ENCODE measurements around the gene ZMIZ1. TPM values are rescaled to one million over a fixed set of nuclear protein-coding genes. Genes with fewer than 3 reads are reported as not detected.

Gene ZMIZ1
- 6.3 and 9.0 TPM in 2 replicates for total RNA-seq

GRCh38 chr10:79068562-79069324 is at the start of gene ZMIZ1:
Gene ZMIZ1 (plus strand): TSS chr10:79068966. CDS start chr10:79201633, 132,667 bp downstream.
- DNase-seq (ENCODE audit: low read depth) (peak; percentile 77), FAIRE-seq (no peak)
- Histone ChIP-seq H3K27me3 (ENCODE audit: control insufficient read depth, insufficient read depth, low read length) (no peaks in the 10 kb centered on the region), H3K4me3 (ENCODE audit: low read depth, low read length) (peak within 1 kb of the TSS; percentile 85), H3K36me3 (ENCODE audit: control insufficient read depth, insufficient read depth, low read length) (no peaks in the 10 kb centered on the region)
- no peak for TF ChIP-seq CTCF (IDR thresholded peaks at IDR 0.05; ENCODE audit: insufficient read depth, low read length, severe bottlenecking)

DNA sequence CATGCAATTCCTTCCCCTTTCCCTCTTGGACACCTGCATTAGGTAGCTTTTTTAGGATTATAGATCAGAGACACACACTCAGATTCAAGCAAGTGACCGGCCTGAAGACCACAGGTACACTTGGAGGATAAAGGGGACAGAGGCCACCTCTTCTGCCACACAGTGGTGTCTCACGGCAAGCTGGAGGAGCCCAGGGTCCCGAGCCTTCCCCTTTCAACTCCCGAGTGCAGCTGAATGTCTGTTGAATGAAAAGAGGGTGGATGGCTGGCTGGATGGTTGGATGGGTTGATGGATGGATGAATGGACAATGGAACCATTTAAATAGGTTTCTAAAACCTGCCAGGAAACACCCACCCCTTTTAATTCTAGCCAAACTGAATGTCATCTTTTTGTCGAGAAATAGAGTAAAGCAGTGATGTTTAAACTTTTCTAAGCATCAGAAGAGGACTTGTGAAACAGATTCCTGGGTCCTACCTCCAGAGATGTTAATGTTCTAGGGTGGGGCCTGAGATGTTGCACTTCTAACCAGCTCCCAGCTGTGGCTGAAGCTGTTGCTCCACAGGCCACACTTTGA is 49.2 kb upstream of the ZMIZ1 start:
- Histone ChIP-seq H3K27me3 (ENCODE audit: control insufficient read depth, insufficient read depth, low read length) (no peaks in the 10 kb centered on the region), H3K4me3 (ENCODE audit: low read depth, low read length) (no peak overlapping the region), H3K36me3 (ENCODE audit: control insufficient read depth, insufficient read depth, low read length) (no peaks in the 10 kb centered on the region)
- TF ChIP-seq CTCF (IDR thresholded peaks at IDR 0.05; ENCODE audit: insufficient read depth, low read length, severe bottlenecking): no peak
- DNase-seq (ENCODE audit: low read depth) (no peak), FAIRE-seq (no peak)

DNA sequence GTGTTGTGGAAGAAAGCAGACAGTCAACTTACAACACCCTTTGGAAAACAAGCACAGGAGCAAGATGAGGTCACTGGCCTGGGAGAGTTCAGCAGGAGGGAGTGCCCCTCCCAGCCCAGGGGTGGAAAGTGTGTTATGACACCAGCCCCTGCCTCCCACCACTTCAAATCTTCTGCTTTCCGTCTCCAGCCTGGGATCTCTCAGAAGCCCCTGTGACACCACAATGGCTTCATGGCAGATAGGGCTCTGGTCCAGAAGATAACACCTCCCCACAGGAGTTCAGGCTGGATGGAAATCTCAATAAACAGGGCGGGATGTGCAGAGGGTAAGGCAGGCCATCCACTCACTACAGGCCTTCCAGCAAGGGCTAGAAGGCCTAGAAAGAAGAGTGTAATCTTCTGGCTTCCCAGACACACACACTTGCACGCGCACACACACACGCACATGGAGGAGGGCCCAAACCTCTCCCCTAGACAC is 48.7 kb upstream of the ZMIZ1 start:
- no peaks in the 10 kb centered on the region for H3K36me3 ChIP-seq (ENCODE audit: control insufficient read depth, insufficient read depth, low read length)

DNA sequence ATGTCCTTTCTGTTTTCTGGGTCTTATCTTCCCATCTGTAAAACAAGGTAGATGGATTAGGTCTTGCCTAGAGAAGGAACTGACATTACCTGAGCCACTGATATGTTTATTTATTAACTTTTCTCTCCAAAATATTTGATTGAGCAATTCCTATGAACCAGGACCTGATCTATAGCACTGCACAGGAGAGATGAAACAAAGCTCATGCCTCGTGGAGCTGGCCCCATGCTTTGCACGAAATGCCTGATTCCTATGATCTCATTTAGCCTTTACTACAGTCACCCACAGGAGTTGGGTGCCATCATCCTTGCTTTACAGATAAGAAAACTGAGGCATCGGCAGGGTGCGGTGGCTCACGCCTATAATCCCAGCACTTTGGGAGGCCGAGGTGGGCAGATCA is 48.2 kb upstream of the ZMIZ1 start:
- Histone ChIP-seq H3K27me3 (ENCODE audit: control insufficient read depth, insufficient read depth, low read length) (peaks cover 1% of the 10 kb centered on the region), H3K36me3 (ENCODE audit: control insufficient read depth, insufficient read depth, low read length) (no peaks in the 10 kb centered on the region), H3K4me3 (ENCODE audit: low read depth, low read length) (no peak overlapping the region)
- FAIRE-seq: no peak
- TF ChIP-seq CTCF (IDR thresholded peaks at IDR 0.05; ENCODE audit: insufficient read depth, low read length, severe bottlenecking): no peak
- no peak for DNase-seq (ENCODE audit: low read depth)

More for the DNA sequence above, 48.7 kb upstream of the ZMIZ1 start:
- Histone ChIP-seq H3K4me3 (ENCODE audit: low read depth, low read length) (no peak overlapping the region), H3K27me3 (ENCODE audit: control insufficient read depth, insufficient read depth, low read length) (peaks cover under 1% of the 10 kb centered on the region)
- FAIRE-seq: no peak
- DNase-seq (ENCODE audit: low read depth): peak; percentile 64
- no peak for TF ChIP-seq CTCF (IDR thresholded peaks at IDR 0.05; ENCODE audit: insufficient read depth, low read length, severe bottlenecking)

DNA sequence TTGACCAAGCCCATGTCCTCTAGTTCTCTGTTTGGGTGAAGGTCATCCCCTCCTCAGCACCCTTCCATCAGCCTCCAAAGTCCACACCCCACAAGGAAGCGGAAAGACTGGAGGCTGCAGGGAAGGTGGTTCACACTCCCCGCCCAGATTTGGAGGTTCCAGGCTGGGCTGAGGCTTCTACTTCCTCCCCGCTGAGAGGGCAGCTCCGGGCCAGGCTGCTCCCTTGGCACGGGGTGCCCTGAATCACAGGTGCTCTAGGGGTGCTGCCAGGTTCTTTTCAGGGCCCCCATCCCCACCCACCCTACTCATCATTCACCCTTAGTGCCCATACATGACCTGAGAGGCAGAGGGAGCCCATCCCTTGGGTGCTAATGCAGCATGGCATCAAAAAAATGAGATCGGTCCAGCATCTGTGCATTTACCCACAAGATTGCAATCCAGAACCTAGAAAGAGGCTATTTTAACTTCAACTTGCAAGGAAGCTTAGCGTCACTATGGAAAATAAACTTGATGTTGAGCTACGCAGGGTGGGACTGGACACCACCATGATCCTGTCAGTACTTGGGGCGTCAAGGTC is 47.3 kb upstream of the ZMIZ1 start:
- DNase-seq (ENCODE audit: low read depth) (no peak), FAIRE-seq (no peak)
- Histone ChIP-seq H3K4me3 (ENCODE audit: low read depth, low read length) (no peak overlapping the region), H3K27me3 (ENCODE audit: control insufficient read depth, insufficient read depth, low read length) (peaks cover 1% of the 10 kb centered on the region), H3K36me3 (ENCODE audit: control insufficient read depth, insufficient read depth, low read length) (no peaks in the 10 kb centered on the region)
- no peak for TF ChIP-seq CTCF (IDR thresholded peaks at IDR 0.05; ENCODE audit: insufficient read depth, low read length, severe bottlenecking)

Data from bronchial epithelial cell (primary cell).